ENCODE data around the gene VWA8.
A peak's percentile ranks its signal among the peaks of the same experiment; 100 is the strongest.

- no peak for TF ChIP-seq POLR2A (IDR thresholded peaks at IDR 0.05)
- TF ChIP-seq, protein P1, sequence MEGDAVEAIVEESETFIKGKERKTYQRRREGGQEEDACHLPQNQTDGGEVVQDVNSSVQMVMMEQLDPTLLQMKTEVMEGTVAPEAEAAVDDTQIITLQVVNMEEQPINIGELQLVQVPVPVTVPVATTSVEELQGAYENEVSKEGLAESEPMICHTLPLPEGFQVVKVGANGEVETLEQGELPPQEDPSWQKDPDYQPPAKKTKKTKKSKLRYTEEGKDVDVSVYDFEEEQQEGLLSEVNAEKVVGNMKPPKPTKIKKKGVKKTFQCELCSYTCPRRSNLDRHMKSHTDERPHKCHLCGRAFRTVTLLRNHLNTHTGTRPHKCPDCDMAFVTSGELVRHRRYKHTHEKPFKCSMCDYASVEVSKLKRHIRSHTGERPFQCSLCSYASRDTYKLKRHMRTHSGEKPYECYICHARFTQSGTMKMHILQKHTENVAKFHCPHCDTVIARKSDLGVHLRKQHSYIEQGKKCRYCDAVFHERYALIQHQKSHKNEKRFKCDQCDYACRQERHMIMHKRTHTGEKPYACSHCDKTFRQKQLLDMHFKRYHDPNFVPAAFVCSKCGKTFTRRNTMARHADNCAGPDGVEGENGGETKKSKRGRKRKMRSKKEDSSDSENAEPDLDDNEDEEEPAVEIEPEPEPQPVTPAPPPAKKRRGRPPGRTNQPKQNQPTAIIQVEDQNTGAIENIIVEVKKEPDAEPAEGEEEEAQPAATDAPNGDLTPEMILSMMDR (IDR thresholded peaks at IDR 0.05), result no peak
- peak in 1 of 4 donors; percentile 18 for TF ChIP-seq POLR2AphosphoS5 (IDR thresholded peaks at IDR 0.05)
- no peak for TF ChIP-seq EP300 (IDR thresholded peaks at IDR 0.05)
These were observed 312.5 kb downstream of the VWA8 start for GRCh38 chr13:41648314-41648935.
